ENCODE data around the gene EIF3B.
"Not testable (repeated sequence)": the region's sequence is repeated elsewhere in the genome, so short reads cannot be mapped to it uniquely, and the experiment has no call there.

Gene EIF3B

DNA sequence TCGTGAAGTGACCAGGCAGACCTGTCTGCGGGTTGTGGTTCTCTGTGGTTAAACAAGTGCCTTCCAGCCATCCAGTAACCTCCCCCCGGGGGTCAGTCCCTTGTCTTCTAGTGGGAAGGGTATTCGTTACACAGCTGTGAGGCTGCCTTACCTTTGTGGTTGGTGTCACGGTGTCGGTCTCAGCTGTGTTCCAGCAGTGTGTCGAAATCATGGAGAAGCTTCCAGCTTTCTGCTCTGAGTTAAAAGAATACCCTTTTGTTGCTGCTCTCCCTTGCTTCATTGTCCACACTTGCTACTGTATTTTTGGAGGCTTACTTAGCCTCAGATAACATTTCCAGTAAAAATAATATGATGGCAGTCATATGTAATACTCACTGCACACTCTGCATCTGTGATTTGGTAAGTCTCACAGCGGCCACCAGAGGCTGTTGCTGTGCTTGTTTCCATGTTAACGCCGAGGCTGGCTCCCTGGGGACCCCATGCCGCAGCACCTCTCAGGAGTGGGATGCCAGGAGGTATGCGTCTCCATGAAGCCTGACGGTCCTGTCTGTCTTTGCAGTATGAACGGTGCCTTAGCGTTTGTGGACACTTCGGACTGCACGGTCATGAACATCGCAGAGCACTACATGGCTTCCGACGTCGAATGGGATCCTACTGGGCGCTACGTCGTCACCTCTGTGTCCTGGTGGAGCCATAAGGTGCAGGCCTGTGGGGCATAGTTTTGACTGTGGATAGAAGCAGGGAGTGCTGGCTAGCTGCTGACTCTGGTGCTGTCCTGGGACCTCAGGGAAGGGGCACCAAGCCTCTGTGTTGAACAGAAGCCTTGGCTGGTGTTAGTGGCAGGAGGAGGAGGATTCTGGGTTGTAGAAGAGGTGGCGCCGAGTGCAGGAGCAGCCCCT lies 20.5 kb downstream of the EIF3B start:
- POLR2A ChIA-PET: no interaction called here
- TF ChIP-seq, protein P1, sequence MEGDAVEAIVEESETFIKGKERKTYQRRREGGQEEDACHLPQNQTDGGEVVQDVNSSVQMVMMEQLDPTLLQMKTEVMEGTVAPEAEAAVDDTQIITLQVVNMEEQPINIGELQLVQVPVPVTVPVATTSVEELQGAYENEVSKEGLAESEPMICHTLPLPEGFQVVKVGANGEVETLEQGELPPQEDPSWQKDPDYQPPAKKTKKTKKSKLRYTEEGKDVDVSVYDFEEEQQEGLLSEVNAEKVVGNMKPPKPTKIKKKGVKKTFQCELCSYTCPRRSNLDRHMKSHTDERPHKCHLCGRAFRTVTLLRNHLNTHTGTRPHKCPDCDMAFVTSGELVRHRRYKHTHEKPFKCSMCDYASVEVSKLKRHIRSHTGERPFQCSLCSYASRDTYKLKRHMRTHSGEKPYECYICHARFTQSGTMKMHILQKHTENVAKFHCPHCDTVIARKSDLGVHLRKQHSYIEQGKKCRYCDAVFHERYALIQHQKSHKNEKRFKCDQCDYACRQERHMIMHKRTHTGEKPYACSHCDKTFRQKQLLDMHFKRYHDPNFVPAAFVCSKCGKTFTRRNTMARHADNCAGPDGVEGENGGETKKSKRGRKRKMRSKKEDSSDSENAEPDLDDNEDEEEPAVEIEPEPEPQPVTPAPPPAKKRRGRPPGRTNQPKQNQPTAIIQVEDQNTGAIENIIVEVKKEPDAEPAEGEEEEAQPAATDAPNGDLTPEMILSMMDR (IDR thresholded peaks at IDR 0.05; ENCODE audit: control extremely low read depth, extremely low read depth, low read depth, missing control alignments): no peak
- DNase-seq (ENCODE audit: extremely low spot score): no peak
- CTCF ChIA-PET: interaction anchor here (0.7 to 3.0 kb wide), 2 partner anchors 9 to 10 kb away, joined by 4 to 8 read pairs; no protein-coding TSS in a partner anchor

DNA sequence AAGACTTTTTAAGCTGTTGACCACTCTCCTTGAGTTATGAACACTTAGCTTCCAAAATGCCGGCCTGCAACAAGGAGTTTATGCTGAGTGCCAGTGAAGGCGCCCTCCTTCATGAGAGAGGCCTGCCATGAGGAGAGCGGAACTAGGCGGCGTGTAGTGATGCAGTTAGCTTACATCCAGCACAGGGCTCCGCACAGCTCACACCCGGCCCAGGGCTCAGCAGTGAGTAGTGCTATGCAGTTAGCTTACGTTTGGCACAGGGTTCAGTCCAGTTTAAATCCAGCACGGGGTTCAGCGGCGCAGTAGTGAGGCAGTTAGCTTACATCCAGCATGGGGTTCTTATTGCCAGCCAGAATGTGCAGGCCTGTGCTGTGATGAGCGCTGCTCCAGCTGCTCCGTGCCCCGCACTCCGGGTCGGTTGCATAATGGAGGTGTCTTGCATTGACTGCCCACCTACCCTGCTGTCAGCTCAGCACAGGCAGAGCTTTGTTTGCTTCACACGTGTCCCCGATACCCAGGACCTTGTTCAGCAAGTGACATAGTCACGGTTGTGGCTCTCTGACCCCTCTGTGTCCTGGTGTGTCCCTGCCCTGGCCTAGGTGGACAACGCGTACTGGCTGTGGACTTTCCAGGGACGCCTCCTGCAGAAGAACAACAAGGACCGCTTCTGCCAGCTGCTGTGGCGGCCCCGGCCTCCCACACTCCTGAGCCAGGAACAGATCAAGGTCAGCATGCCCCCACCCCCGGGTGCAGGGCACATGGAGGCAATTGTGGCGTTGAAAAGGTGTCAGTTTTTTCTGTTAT lies 21.9 kb downstream of the EIF3B start:
- no peak for DNase-seq (ENCODE audit: extremely low spot score)
- ChIA-PET POLR2A (interaction anchor here (0.6 to 1.1 kb wide), 2 partner anchors 10 to 19 kb away, joined by 4 to 13 read pairs; no protein-coding TSS in a partner anchor), CTCF (interaction anchor here (0.8 to 1.2 kb wide), 4 partner anchors 8 to 21 kb away, joined by 3 read pairs; partner anchors contain the start of gene EIF3B)
- TF ChIP-seq, protein P1 (IDR thresholded peaks at IDR 0.05; ENCODE audit: control extremely low read depth, extremely low read depth, low read depth, missing control alignments): no peak

DNA sequence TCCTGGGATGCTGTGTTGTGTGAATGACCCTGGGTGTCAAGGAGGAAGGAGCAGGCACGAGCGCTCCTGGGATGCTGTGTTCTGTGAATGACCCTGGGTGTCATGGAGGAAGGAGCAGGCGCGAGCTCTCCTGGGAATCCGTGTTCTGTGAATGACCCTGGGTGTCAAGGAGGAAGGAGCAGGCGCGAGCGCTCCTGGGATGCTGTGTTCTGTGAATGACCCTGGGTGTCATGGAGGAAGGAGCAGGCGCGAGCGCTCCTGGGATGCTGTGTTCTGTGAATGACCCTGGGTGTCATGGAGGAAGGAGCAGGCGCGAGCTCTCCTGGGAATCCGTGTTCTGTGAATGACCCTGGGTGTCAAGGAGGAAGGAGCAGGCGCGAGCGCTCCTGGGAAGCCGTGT lies 22.9 kb downstream of the EIF3B start:
- DNase-seq (ENCODE audit: extremely low spot score); POLR2A ChIA-PET; CTCF ChIA-PET: not testable (repeated sequence)

DNA sequence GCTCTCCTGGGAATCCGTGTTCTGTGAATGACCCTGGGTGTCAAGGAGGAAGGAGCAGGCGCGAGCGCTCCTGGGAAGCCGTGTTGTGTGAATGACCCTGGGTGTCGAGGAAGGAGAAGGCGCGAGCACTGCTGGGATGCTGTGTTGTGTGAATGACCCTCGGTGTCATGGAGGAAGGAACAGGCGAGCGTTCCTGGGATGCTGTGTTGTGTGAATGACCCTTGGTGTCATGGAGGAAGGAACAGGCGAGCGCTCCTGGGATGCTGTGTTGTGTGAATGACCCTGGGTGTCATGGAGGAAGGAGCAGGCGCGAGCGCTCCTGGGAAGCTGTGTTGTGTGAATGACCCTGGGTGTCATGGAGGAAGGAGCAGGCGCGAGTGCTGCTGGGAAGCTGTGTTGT lies 23.5 kb downstream of the EIF3B start:
- DNase-seq (ENCODE audit: extremely low spot score); CTCF ChIA-PET; POLR2A ChIA-PET: not testable (repeated sequence)

DNA sequence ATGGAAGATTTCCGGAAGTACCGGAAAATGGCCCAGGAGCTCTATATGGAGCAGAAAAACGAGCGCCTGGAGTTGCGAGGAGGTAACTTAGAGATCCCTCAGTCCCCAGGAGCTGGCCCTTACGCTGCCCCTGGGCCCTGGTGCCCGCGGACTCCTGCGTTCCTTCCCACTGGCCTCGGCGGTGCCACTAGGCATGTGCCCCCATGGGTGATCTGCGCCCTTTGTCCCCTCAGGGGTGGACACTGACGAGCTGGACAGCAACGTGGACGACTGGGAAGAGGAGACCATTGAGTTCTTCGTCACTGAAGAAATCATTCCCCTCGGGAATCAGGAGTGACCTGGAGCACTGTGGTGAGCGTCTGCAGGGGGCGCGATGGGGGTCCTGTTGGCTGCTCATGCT lies 24.5 kb downstream of the EIF3B start:
- CTCF ChIA-PET: interaction anchor here (0.6 to 1.3 kb wide), 2 partner anchors 14 to 20 kb away, joined by 3 to 4 read pairs; no protein-coding TSS in a partner anchor
- POLR2A ChIA-PET: no interaction called here
- TF ChIP-seq, protein P1 (IDR thresholded peaks at IDR 0.05; ENCODE audit: control extremely low read depth, extremely low read depth, low read depth, missing control alignments): no peak
- no peak for DNase-seq (ENCODE audit: extremely low spot score)

DNA sequence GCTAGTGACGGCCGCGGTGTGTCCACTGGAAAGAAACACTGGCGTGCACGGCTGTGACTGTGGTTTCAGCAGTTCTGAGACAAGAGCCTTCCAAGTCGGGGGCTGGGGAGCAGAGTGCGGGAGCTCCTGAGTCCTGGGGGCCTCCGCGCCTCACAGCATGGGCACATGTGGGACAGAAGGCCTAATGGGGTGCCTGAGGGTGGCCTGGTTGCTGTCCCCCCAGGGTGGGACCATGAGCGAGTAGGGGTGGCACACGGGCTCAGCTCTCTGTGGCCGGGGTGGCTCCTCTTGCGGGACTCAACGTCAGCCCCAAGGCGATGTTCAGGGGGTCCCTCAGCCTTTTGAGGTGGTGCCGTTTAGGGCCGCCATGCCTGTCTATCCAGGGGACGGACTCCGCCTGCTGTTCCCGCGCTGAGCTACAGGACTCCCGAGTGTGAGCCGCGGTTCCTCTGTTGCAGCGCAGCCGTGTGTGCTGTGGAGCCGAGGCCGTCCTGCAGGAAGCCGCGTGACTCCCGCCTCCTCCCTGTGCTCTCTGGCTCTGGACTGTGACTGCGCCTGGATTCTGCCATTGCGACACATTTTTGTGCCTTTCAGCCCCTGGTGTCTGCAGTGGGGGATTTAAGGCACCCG lies 25.3 kb downstream of the EIF3B start:
- TF ChIP-seq, protein P1 (IDR thresholded peaks at IDR 0.05; ENCODE audit: control extremely low read depth, extremely low read depth, low read depth, missing control alignments): no peak
- DNase-seq (ENCODE audit: extremely low spot score): no peak
- ChIA-PET POLR2A (interaction anchor here (0.6 kb wide), 1 partner anchor 18 kb away, joined by 5 read pairs; no protein-coding TSS in a partner anchor), CTCF (interaction anchor here (1.3 kb wide), 1 partner anchor 20 kb away, joined by 4 read pairs; no protein-coding TSS in a partner anchor)

DNA sequence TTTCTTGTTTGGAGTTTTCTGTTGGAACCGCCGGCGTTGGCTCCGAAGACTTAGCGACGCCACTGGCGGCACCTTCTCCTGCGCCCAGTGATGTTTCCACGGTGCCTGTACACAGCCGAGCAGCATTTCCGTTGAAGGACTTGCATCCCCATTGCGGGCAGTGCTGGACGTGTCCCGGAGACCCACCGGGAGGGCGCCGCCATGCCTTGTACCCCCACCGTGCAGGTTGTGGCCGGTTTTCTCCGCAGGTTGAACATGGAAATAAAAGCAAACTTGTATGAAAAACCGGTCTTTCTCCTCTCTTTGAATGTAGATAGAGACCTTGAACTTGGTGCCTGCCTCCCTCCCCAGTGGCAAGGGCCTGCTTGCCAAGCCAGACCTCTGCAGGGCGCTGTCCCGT lies 25.8 kb downstream of the EIF3B start:
- CTCF ChIA-PET: no interaction called here
- TF ChIP-seq, protein P1 (IDR thresholded peaks at IDR 0.05; ENCODE audit: control extremely low read depth, extremely low read depth, low read depth, missing control alignments): no peak
- DNase-seq (ENCODE audit: extremely low spot score): no peak
- POLR2A ChIA-PET: interaction anchor here (0.6 kb wide), 1 partner anchor 17 kb away, joined by 5 read pairs; no protein-coding TSS in a partner anchor
